Smooth muscle cell (in vitro differentiated cells): Measurements from ENCODE around the gene RERE. TPM values are rescaled to one million over a fixed set of nuclear protein-coding genes. Genes with fewer than 3 reads are reported as not detected.

Source experiments
- DNase-seq: peaks from one replicate; lab custom pipeline; 2025; ENCODE audit not compliant: unreplicated experiment; lab: John Stamatoyannopoulos, UW
- H2AFZ ChIP-seq: fragments of 200-600 bp; sonication (generic); 2 replicates; pipeline ENCODE4 v1.6.0; 2016; ENCODE audit warnings: antibody characterized with exemption, low read depth, mild to moderate bottlenecking
- H3F3A ChIP-seq: fragments of 200-600 bp; sonication (generic); 2 replicates; pipeline ENCODE4 v1.6.0; 2017; ENCODE audit warnings: antibody characterized with exemption, low read depth
- H3K27ac ChIP-seq: fragments of 200-600 bp; sonication (generic); 2 replicates; pipeline ENCODE4 v1.5.1; 2016; ENCODE audit warnings: low read depth, mild to moderate bottlenecking
- H3K27me3 ChIP-seq: fragments of 200-600 bp; sonication (generic); 2 replicates; pipeline ENCODE4 v1.6.1; 2016; ENCODE audit warnings: low read depth, mild to moderate bottlenecking
- H3K36me3 ChIP-seq: fragments of 200-600 bp; sonication (generic); 2 replicates; pipeline ENCODE4 v1.5.1; 2016; ENCODE audit warnings: low read depth
- H3K4me1 ChIP-seq: fragments of 200-600 bp; sonication (generic); 2 replicates; pipeline ENCODE4 v1.5.1; 2016; ENCODE audit warnings: low read depth
- H3K4me2 ChIP-seq: fragments of 200-600 bp; sonication (generic); 2 replicates; pipeline ENCODE4 v1.6.0; 2016; ENCODE audit warnings: mild to moderate bottlenecking
- H3K4me3 ChIP-seq: fragments of 200-600 bp; sonication (generic); 2 replicates; pipeline ENCODE4 v1.5.1; 2016; ENCODE audit warnings: mild to moderate bottlenecking
- H3K79me2 ChIP-seq: fragments of 200-600 bp; sonication (generic); 2 replicates; pipeline ENCODE4 v1.6.0; 2016; ENCODE audit warnings: low read depth, mild to moderate bottlenecking
- H3K9ac ChIP-seq: fragments of 200-600 bp; sonication (generic); 2 replicates; pipeline ENCODE4 v1.6.0; 2016; ENCODE audit warnings: low read depth
- H3K9me3 ChIP-seq: fragments of 200-600 bp; sonication (generic); replicated peaks from 2 replicates; pipeline ENCODE4 v1.5.1; 2016; ENCODE audit warnings: low read depth
- H4K20me1 ChIP-seq: fragments of 200-600 bp; sonication (generic); 2 replicates; pipeline ENCODE4 v1.6.0; 2016; ENCODE audit warnings: low read depth
- WGBS: methylation state at CpG from one replicate; pipeline ENCODE4 v1.1.7; 2016; ENCODE audit warnings: low lambda C conversion rate; 5-methylcytosine and 5-hydroxymethylcytosine counted together
- polyA plus RNA-seq: library from polyadenylated mRNA; unstranded; fragments of >200 nt; fragmentation: Nextera tagmentation; extraction: Ambion mirVana; gene quantifications from 2 replicates; pipeline ENCODE4 v1.2.1, GENCODE V29; 2016
- total RNA-seq: library from RNA; depleted of rRNA; stranded (reverse); fragments of >200 nt; gene quantifications from 2 replicates; pipeline ENCODE4 v1.2.3, GENCODE V29; 2014
- TF ChIP-seq, protein P1 (sequence below): fragments of 200-600 bp; sonication (generic); IDR thresholded peaks from 2 replicates; pipeline ENCODE4 v1.5.1; 2017; ENCODE audit warnings: borderline replicate concordance, mild to moderate bottlenecking, antibody characterized with exemption; ENCODE audit not compliant: insufficient read depth, poor library complexity, severe bottlenecking

The RERE gene
- total and polyA plus RNA-seq, 2 experiments from 2014 or later: 45.6 to 59.2 TPM

DNA sequence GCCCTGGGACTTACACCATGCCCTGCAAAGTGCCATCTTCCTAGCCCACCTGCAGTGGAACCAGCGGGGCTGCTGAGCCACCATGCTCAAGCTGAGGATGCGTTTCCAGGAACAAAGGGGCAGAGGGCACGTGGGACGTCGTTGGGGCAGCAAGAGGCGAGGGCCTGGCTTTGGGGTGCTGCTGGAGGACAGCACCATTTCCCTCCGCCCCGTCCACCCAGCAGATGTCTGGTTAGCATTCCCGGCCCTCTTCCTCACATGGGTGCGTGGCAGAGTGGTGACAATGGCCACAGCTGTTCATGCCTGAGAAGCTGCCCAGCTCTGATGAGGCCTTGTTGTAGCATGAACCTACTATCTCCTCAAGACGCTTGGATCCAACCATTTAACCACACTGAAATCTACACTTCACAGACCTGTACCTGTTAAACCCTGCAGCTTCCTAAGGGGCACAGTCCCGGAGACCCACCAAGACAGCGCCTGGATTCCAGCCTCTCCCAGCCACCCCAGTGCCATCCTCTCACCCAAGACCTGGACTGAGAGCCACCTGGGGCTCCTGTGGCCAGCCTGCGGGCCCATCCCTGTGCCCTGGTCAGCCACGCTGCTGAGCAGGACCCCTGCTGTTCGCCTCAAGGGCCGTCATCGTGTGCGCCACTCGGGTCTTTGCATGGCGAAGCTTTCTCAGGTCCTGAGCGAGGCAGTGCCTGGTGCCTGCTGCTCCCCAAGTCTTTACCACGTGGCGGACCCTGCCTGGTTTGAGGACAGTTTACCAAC, 466.3 kb downstream of the RERE start:
- no peaks in the 10 kb centered on the region for H3K79me2 ChIP-seq
- no peaks in the 10 kb centered on the region for H3K27me3 ChIP-seq
- no peak overlapping the region for H3K4me3 ChIP-seq
- TF ChIP-seq, protein P1, sequence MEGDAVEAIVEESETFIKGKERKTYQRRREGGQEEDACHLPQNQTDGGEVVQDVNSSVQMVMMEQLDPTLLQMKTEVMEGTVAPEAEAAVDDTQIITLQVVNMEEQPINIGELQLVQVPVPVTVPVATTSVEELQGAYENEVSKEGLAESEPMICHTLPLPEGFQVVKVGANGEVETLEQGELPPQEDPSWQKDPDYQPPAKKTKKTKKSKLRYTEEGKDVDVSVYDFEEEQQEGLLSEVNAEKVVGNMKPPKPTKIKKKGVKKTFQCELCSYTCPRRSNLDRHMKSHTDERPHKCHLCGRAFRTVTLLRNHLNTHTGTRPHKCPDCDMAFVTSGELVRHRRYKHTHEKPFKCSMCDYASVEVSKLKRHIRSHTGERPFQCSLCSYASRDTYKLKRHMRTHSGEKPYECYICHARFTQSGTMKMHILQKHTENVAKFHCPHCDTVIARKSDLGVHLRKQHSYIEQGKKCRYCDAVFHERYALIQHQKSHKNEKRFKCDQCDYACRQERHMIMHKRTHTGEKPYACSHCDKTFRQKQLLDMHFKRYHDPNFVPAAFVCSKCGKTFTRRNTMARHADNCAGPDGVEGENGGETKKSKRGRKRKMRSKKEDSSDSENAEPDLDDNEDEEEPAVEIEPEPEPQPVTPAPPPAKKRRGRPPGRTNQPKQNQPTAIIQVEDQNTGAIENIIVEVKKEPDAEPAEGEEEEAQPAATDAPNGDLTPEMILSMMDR: no peak
- H2AFZ ChIP-seq: no peak overlapping the region
- H3K27ac ChIP-seq: no peak overlapping the region
- H3K9ac ChIP-seq: no peak overlapping the region
- DNase-seq: no peak
- H3K4me2 ChIP-seq: no peak overlapping the region
- WGBS: 95% methylated on average over 24 of the region's 24 CpGs
- peaks cover 10% of the 10 kb centered on the region for H3K36me3 ChIP-seq
- no peaks in the 10 kb centered on the region for H3K4me1 ChIP-seq
- no peaks in the 10 kb centered on the region for H3K9me3 ChIP-seq
- H4K20me1 ChIP-seq: peaks cover 22% of the 10 kb centered on the region
- H3F3A ChIP-seq: peaks cover 16% of the 10 kb centered on the region

DNA sequence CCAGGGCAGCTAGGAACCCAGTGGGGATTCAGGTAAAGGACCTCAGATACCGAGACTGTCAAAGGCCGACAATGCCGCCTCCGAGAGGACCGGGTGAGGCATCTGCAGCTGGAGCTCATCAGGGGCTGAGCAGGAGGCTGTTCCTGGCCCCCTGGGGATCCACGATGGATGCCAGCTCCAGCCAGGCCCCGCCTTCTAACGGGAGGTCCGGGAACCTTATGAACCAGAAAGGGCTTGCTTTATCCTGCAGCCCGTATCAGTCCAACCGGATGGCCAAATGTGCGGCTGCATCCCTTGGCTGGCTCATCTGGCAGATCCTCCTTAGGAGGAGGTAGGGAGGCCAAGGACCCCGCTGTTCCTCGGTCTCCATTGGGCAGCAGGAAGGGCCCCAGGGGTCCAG, 467.5 kb downstream of the RERE start:
- Histone ChIP-seq H3K4me1 (no peaks in the 10 kb centered on the region), H3K9ac (no peak overlapping the region), H3K4me3 (no peak overlapping the region), H4K20me1 (peaks cover 10% of the 10 kb centered on the region), H2AFZ (no peak overlapping the region), H3K27ac (no peak overlapping the region), H3K9me3 (no peaks in the 10 kb centered on the region), H3K27me3 (no peaks in the 10 kb centered on the region), H3F3A (peaks cover 16% of the 10 kb centered on the region), H3K36me3 (peaks cover 9% of the 10 kb centered on the region), H3K79me2 (no peaks in the 10 kb centered on the region), H3K4me2 (no peak overlapping the region)
- DNase-seq: no peak
- WGBS: 87% methylated on average over 14 of the region's 14 CpGs
- TF ChIP-seq, protein P1: no peak

DNA sequence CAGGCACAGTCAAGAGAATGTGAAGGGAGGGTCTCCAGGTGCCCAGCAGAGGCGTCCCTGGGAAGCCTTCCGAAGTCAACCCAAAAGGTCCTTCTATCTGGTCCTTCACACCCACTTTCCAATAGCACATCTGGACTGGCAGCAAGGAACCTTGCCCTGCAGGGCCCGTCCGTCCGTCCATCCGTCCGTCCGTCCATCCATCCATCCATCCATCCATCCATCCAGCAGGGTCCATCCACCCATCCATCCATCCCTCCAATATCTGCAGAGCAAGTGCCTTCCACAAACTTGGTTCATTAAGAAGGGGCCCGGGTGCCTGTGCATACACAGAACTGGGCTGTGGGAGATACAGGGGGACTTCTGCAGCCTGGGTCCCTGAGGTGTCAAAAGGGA, 468.0 kb downstream of the RERE start:
- Histone ChIP-seq H3K79me2 (no peaks in the 10 kb centered on the region), H3K9me3 (no peaks in the 10 kb centered on the region), H4K20me1 (peaks cover 9% of the 10 kb centered on the region), H3K4me2 (no peak overlapping the region), H3K4me1 (no peaks in the 10 kb centered on the region), H3K27me3 (no peaks in the 10 kb centered on the region), H3K9ac (no peak overlapping the region), H3K27ac (no peak overlapping the region), H3K36me3 (peaks cover 4% of the 10 kb centered on the region), H2AFZ (no peak overlapping the region), H3F3A (peaks cover 16% of the 10 kb centered on the region), H3K4me3 (no peak overlapping the region)
- 94% methylated on average over 9 of the region's 9 CpGs for WGBS
- no peak for DNase-seq
- TF ChIP-seq, protein P1: no peak
